WI38 (cell line): ENCODE measurements around the gene VPREB1.

Experiments
- H3K4me3 ChIP-seq: 2 replicates; pipeline ENCODE4 v1.5.1; 2011; ENCODE audit warnings: low read depth, mild to moderate bottlenecking, control low read depth, low read length
- CTCF ChIP-seq: IDR thresholded peaks from 2 replicates; pipeline ENCODE4 v1.5.1; 2012; ENCODE audit warnings: low read depth, mild to moderate bottlenecking, control low read depth, low read length

Gene VPREB1

GRCh38 chr22:22198751-22199150 lies 45.8 kb upstream of the VPREB1 start:
- no peak overlapping the region for H3K4me3 ChIP-seq
- no peak for TF ChIP-seq CTCF

- no peak overlapping the region for H3K4me3 ChIP-seq
- TF ChIP-seq CTCF: no peak
Measured at GRCh38 chr22:22199634-22200033, 45.0 kb upstream of the VPREB1 start.

GRCh38 chr22:22200569-22201184 lies 43.9 kb upstream of the VPREB1 start:
- no peak for TF ChIP-seq CTCF
- H3K4me3 ChIP-seq: no peak overlapping the region

GRCh38 chr22:22201185-22201929 lies 43.2 kb upstream of the VPREB1 start:
- peak; percentile 81 for TF ChIP-seq CTCF
- no peak overlapping the region for H3K4me3 ChIP-seq

- no peak overlapping the region for H3K4me3 ChIP-seq
- TF ChIP-seq CTCF: no peak
Measured at GRCh38 chr22:22201930-22202343, 42.6 kb upstream of the VPREB1 start.

- no peak for TF ChIP-seq CTCF
- H3K4me3 ChIP-seq: no peak overlapping the region
Measured at GRCh38 chr22:22203048-22203971, 41.3 kb upstream of the VPREB1 start.
